Loucy (cell line): ENCODE measurements around the gene LYPD8.

ENCODE experiments used
- H2AFZ ChIP-seq: fragments of 200-600 bp; sonication (generic); 2 replicates; pipeline ENCODE4 v1.6.0; 2016; ENCODE audit warnings: antibody characterized with exemption, mild to moderate bottlenecking, low read length, moderate library complexity
- H3F3A ChIP-seq: fragments of 200-600 bp; 2 replicates; pipeline ENCODE4 v1.6.0; 2016; ENCODE audit warnings: antibody characterized with exemption, low read depth, mild to moderate bottlenecking
- H3K27me3 ChIP-seq: fragments of 200-600 bp; sonication (generic); 2 replicates; pipeline ENCODE4 v1.6.1; 2014; ENCODE audit warnings: low read length, mild to moderate bottlenecking; ENCODE audit not compliant: insufficient read depth, poor library complexity, severe bottlenecking
- H3K36me3 ChIP-seq: fragments of 200-600 bp; sonication (generic); 2 replicates; pipeline ENCODE4 v1.6.1; 2016; ENCODE audit warnings: low read length; ENCODE audit not compliant: insufficient read depth
- H3K4me1 ChIP-seq: fragments of 200-600 bp; sonication (generic); 2 replicates; pipeline ENCODE4 v1.5.1; 2014; ENCODE audit warnings: low read length, mild to moderate bottlenecking; ENCODE audit not compliant: insufficient read depth, poor library complexity, severe bottlenecking
- H3K4me2 ChIP-seq: fragments of 200-600 bp; sonication (generic); 2 replicates; pipeline ENCODE4 v1.6.0; 2014; ENCODE audit warnings: antibody characterized with exemption, low read length, low read depth, mild to moderate bottlenecking; ENCODE audit not compliant: poor library complexity, severe bottlenecking
- H3K4me3 ChIP-seq: fragments of 200-600 bp; sonication (generic); 2 replicates; pipeline ENCODE4 v1.5.1; 2014; ENCODE audit warnings: low read length, mild to moderate bottlenecking, mixed read lengths; ENCODE audit not compliant: poor library complexity, severe bottlenecking
- H3K79me2 ChIP-seq: fragments of 200-600 bp; sonication (generic); 2 replicates; pipeline ENCODE4 v1.6.1; 2014; ENCODE audit warnings: low read length; ENCODE audit not compliant: insufficient read depth
- H3K9ac ChIP-seq: fragments of 200-600 bp; sonication (generic); 2 replicates; pipeline ENCODE4 v1.6.0; 2014; ENCODE audit warnings: mild to moderate bottlenecking, low read depth, low read length, moderate library complexity; ENCODE audit not compliant: poor library complexity, severe bottlenecking
- H3K9me2 ChIP-seq: fragments of 200-600 bp; sonication (generic); replicated peaks from 2 replicates; pipeline ENCODE4 v1.6.1; 2016; ENCODE audit warnings: low read depth, low read length, mixed read lengths
- H3K9me3 ChIP-seq: fragments of 200-600 bp; sonication (generic); 2 replicates; pipeline ENCODE4 v1.6.1; 2014; ENCODE audit warnings: mild to moderate bottlenecking, antibody characterized with exemption, low read length, low read depth; ENCODE audit not compliant: insufficient read depth
- H4K20me1 ChIP-seq: fragments of 200-600 bp; sonication (generic); 2 replicates; pipeline ENCODE4 v1.6.0; 2014; ENCODE audit warnings: antibody characterized with exemption, low read length, mild to moderate bottlenecking; ENCODE audit not compliant: insufficient read depth, poor library complexity, severe bottlenecking
- CTCF ChIP-seq: fragments of 200-600 bp; sonication (generic); conservative IDR thresholded peaks from 2 replicates; pipeline ENCODE4 v1.5.1; 2014; ENCODE audit warnings: mild to moderate bottlenecking, antibody characterized with exemption, low read length
- EZH2phosphoT487 ChIP-seq: fragments of 200-600 bp; IDR thresholded peaks from 2 replicates; pipeline ENCODE4 v1.6.1; 2018; ENCODE audit warnings: antibody characterized with exemption, mild to moderate bottlenecking, moderate library complexity, borderline replicate concordance

The LYPD8 gene

GRCh38 chr1:248775441-248775840 lies 19.9 kb upstream of the LYPD8 start:
- H4K20me1 ChIP-seq = no peaks in the 10 kb centered on the region
- H3K9me3 ChIP-seq = peaks cover 15% of the 10 kb centered on the region; the same call in 1 of the 2 replicates
- H3K9ac ChIP-seq = no peak overlapping the region

DNA sequence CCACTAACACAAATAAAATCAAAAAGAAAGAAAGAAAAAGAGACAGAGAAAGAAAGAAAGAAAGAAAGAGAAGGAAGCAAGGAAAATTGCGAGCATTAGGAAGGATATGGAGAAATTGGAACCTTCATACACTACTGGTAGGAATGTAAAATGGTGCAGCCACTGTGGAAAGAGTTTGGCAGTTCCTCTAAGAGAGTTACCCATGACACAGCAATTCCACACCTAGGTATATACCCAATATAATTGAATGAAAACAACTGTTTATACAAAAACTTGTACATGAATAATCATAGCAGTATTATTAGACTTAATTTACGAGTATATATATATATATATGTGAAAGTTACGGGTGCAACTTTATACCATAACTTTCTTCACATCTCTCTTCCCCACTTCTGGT lies 4.1 kb upstream of the LYPD8 start:
- no peaks in the 10 kb centered on the region for H3K9me2 ChIP-seq
- H3K4me3 ChIP-seq = no peak overlapping the region
- peaks cover 3% of the 10 kb centered on the region; the same call in 1 of the 2 replicates for H3K9me3 ChIP-seq
- no peaks in the 10 kb centered on the region for H3K4me1 ChIP-seq
- H3K79me2 ChIP-seq = no peaks in the 10 kb centered on the region
- no peak overlapping the region for H3K9ac ChIP-seq
- H3K36me3 ChIP-seq = no peaks in the 10 kb centered on the region
- no peak overlapping the region for H3K4me2 ChIP-seq
- no peaks in the 10 kb centered on the region for H4K20me1 ChIP-seq
- no peak for TF ChIP-seq EZH2phosphoT487
- no peak for TF ChIP-seq CTCF
- H3K27me3 ChIP-seq = no peaks in the 10 kb centered on the region
- H3F3A ChIP-seq = no peaks in the 10 kb centered on the region
- no peak overlapping the region for H2AFZ ChIP-seq

More at GRCh38 chr1:248775441-248775840, 19.9 kb upstream of the LYPD8 start:
- TF ChIP-seq CTCF = no peak
- TF ChIP-seq EZH2phosphoT487 = no peak
- Histone ChIP-seq H3K4me3 (no peak overlapping the region), H3F3A (no peaks in the 10 kb centered on the region), H3K4me2 (no peak overlapping the region), H3K36me3 (no peaks in the 10 kb centered on the region), H3K27me3 (no peaks in the 10 kb centered on the region), H2AFZ (no peak overlapping the region), H3K4me1 (no peaks in the 10 kb centered on the region), H3K9me2 (no peaks in the 10 kb centered on the region), H3K79me2 (no peaks in the 10 kb centered on the region)

DNA sequence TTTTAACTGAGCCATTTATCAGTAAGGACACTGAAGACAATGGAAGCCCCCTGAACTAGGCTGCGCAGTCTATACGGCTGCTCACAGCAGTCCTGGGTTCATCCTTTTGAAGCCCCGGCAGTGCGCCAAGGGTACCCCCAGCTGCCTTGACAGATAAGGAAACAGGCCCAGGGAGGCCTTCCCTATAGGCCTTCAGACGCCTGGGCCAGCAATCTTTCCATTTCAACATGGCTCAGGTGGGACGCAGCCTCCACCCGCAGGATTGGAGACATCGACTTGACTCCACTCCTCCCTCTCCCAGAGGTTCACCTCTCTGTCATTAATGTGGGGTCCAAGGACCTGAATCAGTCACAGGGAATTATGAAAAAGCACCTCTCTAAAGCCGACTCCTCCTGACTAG lies 2.8 kb upstream of the LYPD8 start:
- Histone ChIP-seq H3K4me2 (no peak overlapping the region), H3K9me3 (peaks cover 3% of the 10 kb centered on the region; the same call in 1 of the 2 replicates), H3K4me3 (no peak overlapping the region), H3F3A (no peaks in the 10 kb centered on the region), H4K20me1 (no peaks in the 10 kb centered on the region), H3K9me2 (no peaks in the 10 kb centered on the region), H2AFZ (no peak overlapping the region), H3K79me2 (no peaks in the 10 kb centered on the region), H3K9ac (no peak overlapping the region), H3K36me3 (no peaks in the 10 kb centered on the region), H3K27me3 (no peaks in the 10 kb centered on the region), H3K4me1 (no peaks in the 10 kb centered on the region)
- TF ChIP-seq CTCF = no peak
